ENCODE data around the gene IRX2.

Gene IRX2

DNA sequence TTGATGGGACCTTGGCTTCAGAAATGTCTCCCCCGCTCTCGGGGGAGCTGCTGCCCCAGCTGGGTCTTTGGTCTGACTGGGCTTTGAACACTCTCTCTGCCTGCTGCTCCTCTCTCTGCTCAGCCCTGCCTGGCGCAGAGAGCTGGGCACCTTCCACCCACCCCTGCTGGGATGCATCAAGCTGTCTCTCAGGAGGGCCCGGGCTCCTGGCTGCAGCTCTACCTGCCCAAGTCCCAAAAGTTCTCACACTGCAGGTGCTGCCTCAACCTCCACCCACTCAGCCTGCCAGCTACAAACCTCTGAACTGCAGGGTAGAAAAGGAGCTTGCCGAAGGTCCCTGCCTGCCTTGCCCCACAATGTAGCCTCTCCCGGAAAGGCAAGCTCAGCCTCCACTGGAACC lies 36.7 kb downstream of the IRX2 start:
- no peak overlapping the region for H3K4me3 ChIP-seq (ENCODE audit: low read length)
- H3K9ac ChIP-seq (ENCODE audit: low read length), result no peak overlapping the region
- no peaks in the 10 kb centered on the region for H3K36me3 ChIP-seq (ENCODE audit: control insufficient read depth, insufficient read depth, low read length)
- H3K4me1 ChIP-seq (ENCODE audit: control insufficient read depth, insufficient read depth, low read length), result no peaks in the 10 kb centered on the region
- no peak overlapping the region for H3K27ac ChIP-seq (ENCODE audit: low read depth, low read length)
- no peaks in the 10 kb centered on the region for H3K27me3 ChIP-seq (ENCODE audit: control insufficient read depth, insufficient read depth, low read length)

DNA sequence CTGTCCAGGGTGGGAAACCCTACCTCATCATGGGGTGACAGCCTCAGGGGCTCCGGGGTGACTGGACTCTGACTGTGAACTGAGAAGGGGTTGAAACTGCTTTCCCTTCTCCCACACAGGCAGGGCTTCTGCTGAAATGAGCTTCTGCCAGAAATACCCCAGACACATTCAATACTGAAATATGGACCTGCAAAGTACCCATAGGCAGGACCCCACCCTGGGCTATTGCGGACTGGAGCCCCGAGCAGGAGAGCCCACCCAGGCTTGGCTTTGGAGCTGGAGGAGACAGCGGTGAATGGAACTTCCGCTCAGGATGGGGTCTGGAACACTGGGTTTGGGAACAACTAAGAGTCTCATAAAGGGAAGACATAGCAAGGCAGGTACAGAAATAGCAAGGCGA lies 37.5 kb downstream of the IRX2 start:
- Histone ChIP-seq H3K4me3 (ENCODE audit: low read length) (no peak overlapping the region), H3K9ac (ENCODE audit: low read length) (no peak overlapping the region), H3K4me1 (ENCODE audit: control insufficient read depth, insufficient read depth, low read length) (no peaks in the 10 kb centered on the region), H3K27ac (ENCODE audit: low read depth, low read length) (no peak overlapping the region), H3K36me3 (ENCODE audit: control insufficient read depth, insufficient read depth, low read length) (no peaks in the 10 kb centered on the region), H3K27me3 (ENCODE audit: control insufficient read depth, insufficient read depth, low read length) (no peaks in the 10 kb centered on the region)

DNA sequence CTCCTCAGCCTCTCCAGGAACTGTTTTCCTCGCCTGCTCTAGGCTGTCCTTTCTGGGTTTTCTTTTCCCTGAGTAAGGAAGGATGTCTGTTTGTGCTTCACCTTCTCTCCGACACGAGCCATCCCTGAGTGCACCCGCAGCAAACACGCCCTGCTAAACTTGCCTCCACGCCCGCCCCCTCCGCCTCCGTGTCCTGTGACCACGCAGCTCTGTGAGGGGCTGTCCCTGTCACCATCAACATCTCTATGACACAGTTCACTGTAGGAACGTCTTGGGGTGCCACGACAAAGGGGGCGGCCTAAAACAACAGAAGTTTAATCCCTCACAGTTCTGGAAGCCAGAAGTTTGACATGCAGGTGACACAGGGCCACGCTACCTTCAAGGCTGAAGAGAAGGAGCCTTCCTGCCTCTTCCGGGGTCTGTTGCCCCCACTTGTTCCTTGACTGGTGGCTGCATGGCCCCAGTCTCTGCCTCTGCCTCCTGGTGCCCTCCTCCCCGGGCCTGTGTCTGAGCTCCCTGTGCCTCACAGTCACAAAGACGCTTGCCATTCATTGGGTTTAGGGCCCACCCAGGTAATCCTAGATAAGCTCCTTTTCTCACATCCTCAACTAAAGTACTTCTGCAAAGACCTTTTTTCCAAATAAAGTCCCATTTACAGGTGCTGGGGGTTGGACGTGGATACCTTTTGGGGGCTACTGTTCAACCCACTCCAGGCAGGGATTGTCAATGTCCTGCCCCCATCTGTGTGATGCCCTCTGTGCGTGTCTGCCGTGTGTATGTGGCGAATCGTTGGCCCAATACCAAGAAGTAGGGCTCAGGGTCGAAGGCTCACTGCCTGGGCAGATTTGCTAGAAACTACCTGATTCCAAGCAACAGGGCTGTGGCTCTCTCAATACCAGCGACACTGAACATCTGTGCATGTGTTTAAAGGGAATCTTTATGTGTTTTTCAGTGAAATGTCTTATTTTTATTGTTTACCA lies 39.7 kb downstream of the IRX2 start:
- Histone ChIP-seq H3K4me3 (ENCODE audit: low read length) (no peak overlapping the region), H3K27ac (ENCODE audit: low read depth, low read length) (no peak overlapping the region), H3K9ac (ENCODE audit: low read length) (no peak overlapping the region), H3K4me1 (ENCODE audit: control insufficient read depth, insufficient read depth, low read length) (no peaks in the 10 kb centered on the region), H3K36me3 (ENCODE audit: control insufficient read depth, insufficient read depth, low read length) (no peaks in the 10 kb centered on the region), H3K27me3 (ENCODE audit: control insufficient read depth, insufficient read depth, low read length) (no peaks in the 10 kb centered on the region)

DNA sequence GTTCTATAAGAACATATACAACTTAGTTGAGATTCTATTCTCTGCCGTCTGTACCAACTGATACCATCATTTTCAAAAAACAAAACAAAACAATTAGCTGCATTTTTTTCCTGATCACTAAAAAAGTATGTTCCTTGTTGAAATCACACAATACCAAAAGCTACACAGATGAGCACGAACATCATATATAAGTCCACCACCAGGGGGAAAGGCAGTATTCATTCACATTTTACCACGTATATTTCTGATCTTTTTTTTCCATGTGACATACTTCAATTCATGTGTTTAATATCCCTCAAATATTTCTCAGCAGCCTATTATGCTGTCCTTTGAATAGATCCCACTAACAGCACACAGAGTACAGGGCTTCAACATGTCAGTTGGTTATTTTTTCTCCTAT lies 40.6 kb downstream of the IRX2 start:
- H3K27me3 ChIP-seq (ENCODE audit: control insufficient read depth, insufficient read depth, low read length), result no peaks in the 10 kb centered on the region
- H3K27ac ChIP-seq (ENCODE audit: low read depth, low read length), result no peak overlapping the region
- no peak overlapping the region for H3K4me3 ChIP-seq (ENCODE audit: low read length)
- H3K4me1 ChIP-seq (ENCODE audit: control insufficient read depth, insufficient read depth, low read length), result no peaks in the 10 kb centered on the region
- no peak overlapping the region for H3K9ac ChIP-seq (ENCODE audit: low read length)
- H3K36me3 ChIP-seq (ENCODE audit: control insufficient read depth, insufficient read depth, low read length), result no peaks in the 10 kb centered on the region

DNA sequence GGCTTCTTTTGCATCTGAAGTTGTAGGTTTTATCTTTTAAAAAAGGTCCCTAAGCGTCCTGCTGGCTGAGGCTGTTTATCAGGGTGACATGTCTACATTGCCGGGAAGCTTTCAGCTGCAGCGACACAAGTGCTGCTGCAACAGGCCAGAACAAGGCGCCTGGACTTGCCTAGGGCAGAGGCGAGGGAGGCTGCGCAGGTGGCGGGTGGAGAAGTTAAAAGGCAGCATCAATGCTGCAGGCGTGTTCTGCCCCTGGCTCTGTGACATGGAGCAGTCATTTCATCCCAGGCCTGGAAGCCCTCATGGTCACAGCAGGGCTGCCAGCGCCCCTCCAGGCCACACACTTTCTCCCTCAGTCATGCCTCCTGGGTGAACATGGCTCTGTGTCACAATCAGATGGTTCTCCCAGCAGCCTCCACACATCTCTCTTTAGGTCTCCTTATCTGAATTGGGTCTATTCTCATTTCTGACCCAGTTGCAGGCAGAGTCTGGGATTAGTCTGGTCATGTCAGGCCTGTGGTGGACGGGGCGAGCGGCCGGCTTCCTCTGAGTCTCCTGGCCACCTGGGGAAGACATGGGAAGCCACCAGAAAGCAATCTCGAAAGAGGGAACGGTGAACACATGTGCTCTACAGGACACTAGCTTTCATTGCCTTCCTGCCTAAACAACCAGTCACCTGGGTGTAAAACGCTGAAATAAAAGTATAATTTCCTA lies 41.3 kb downstream of the IRX2 start:
- no peak overlapping the region for H3K27ac ChIP-seq (ENCODE audit: low read depth, low read length)
- no peak overlapping the region for H3K4me3 ChIP-seq (ENCODE audit: low read length)
- H3K36me3 ChIP-seq (ENCODE audit: control insufficient read depth, insufficient read depth, low read length), result no peaks in the 10 kb centered on the region
- no peak overlapping the region for H3K9ac ChIP-seq (ENCODE audit: low read length)
- H3K27me3 ChIP-seq (ENCODE audit: control insufficient read depth, insufficient read depth, low read length), result no peaks in the 10 kb centered on the region
- no peaks in the 10 kb centered on the region for H3K4me1 ChIP-seq (ENCODE audit: control insufficient read depth, insufficient read depth, low read length)

DNA sequence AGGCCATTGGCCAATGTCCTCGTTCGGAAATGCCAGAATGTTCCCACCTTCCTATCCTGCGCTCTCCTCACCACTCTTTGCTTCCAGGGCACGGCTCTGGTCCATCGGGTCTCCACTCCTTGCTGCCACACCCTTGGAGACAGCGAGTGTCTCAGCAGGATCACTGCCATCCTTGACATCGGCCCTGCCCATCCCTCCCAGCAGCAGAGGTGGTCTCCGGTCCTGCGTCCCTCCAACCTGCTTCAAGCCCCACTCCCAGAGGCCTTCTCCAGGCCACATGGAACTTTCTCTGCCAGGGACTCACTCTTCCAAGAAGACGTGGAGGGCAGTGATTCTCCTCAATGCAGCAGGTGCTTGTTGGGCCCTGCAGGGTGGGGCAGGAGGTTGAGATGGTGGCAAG lies 42.7 kb downstream of the IRX2 start:
- no peaks in the 10 kb centered on the region for H3K36me3 ChIP-seq (ENCODE audit: control insufficient read depth, insufficient read depth, low read length)
- no peak overlapping the region for H3K9ac ChIP-seq (ENCODE audit: low read length)
- no peak overlapping the region for H3K4me3 ChIP-seq (ENCODE audit: low read length)
- H3K27ac ChIP-seq (ENCODE audit: low read depth, low read length), result no peak overlapping the region
- no peaks in the 10 kb centered on the region for H3K4me1 ChIP-seq (ENCODE audit: control insufficient read depth, insufficient read depth, low read length)
- H3K27me3 ChIP-seq (ENCODE audit: control insufficient read depth, insufficient read depth, low read length), result no peaks in the 10 kb centered on the region

DNA sequence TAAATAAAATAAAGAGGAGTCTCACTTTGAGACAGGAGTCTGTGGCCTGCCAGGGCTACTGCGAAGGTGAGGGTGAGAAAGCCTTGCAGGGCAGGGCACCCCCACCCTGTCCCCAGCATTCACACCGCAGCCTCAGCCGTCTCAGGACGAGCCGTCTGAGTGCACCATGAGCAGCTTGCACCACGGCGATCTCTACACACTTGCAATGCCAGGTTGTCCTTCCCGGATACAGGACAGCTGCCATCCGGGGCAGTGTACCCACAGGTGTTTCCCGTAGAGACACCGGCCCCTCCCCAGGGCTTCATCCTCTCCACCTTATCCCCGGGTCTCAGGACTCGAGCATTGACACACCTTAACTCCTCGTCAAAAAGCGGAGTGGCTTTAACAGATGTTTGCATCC lies 43.3 kb downstream of the IRX2 start:
- H3K36me3 ChIP-seq (ENCODE audit: control insufficient read depth, insufficient read depth, low read length), result no peaks in the 10 kb centered on the region
- no peak overlapping the region for H3K4me3 ChIP-seq (ENCODE audit: low read length)
- H3K4me1 ChIP-seq (ENCODE audit: control insufficient read depth, insufficient read depth, low read length), result no peaks in the 10 kb centered on the region
- H3K27me3 ChIP-seq (ENCODE audit: control insufficient read depth, insufficient read depth, low read length), result no peaks in the 10 kb centered on the region
- no peak overlapping the region for H3K27ac ChIP-seq (ENCODE audit: low read depth, low read length)
- H3K9ac ChIP-seq (ENCODE audit: low read length), result no peak overlapping the region

DNA sequence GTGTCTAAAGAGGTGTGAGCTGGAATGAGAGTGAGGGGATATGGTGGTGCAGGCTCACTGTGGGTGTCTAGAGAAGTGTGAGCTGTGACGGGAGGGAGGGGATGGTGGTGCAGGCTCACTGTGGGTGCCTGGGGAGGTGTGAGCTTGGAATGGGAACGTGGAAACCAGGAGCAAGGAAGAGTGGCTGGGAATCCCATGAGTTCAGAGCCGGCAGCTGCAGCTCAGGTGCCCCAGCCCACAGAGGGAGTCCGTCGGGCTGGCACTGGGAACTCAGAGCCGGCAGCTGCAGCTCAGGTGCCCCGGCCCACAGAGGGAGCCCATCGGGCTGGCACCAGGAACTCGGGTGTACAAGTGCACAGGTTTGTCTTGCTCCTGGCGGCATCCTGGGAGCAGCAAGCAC lies 45.6 kb downstream of the IRX2 start:
- H3K4me3 ChIP-seq (ENCODE audit: low read length), result no peak overlapping the region
- H3K27me3 ChIP-seq (ENCODE audit: control insufficient read depth, insufficient read depth, low read length), result no peaks in the 10 kb centered on the region
- H3K36me3 ChIP-seq (ENCODE audit: control insufficient read depth, insufficient read depth, low read length), result no peaks in the 10 kb centered on the region
- no peak overlapping the region for H3K27ac ChIP-seq (ENCODE audit: low read depth, low read length)
- H3K4me1 ChIP-seq (ENCODE audit: control insufficient read depth, insufficient read depth, low read length), result no peaks in the 10 kb centered on the region
- H3K9ac ChIP-seq (ENCODE audit: low read length), result no peak overlapping the region

DNA sequence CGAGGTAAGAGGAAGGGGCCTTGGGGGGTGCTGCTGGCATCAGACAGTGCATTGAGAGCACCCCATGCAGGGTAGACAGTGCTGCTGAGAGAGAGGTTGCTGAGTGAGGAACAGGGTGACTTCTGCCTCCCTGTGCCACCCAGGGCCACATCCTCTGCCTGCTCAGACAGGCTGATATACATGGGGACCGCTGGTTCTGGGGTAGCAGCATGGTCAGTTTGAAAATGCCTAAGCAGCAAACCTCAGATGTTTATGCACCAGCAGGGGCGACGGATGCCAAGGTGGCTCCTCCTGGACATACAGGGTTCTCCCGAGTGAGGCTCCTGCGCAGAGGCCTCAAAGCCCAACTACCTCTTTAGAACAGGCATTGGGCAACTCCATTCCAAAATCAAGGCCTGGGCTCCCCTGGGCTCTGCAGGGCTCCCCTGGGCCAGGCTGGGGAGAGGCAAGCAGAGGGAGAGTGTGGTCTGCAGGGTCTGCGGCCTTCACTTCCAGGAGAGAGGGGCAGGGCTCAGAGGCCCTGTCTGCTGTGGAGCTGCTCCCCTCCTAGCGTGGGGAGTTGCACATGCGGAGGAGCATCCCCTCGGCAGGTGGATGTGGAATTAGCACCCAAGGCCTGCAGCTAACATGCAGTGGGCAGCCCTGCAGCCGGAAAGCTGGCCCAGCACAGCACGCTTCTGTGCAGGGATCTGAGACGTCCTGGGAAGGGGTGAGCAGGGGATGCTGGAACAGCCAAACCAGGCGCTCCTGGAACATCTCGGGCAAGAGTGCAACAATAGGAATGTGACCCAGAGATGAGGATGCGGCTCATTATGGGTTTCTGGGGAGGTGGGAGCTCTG lies 46.5 kb downstream of the IRX2 start:
- no peaks in the 10 kb centered on the region for H3K27me3 ChIP-seq (ENCODE audit: control insufficient read depth, insufficient read depth, low read length)
- H3K36me3 ChIP-seq (ENCODE audit: control insufficient read depth, insufficient read depth, low read length), result no peaks in the 10 kb centered on the region
- no peak overlapping the region for H3K27ac ChIP-seq (ENCODE audit: low read depth, low read length)
- no peak overlapping the region for H3K4me3 ChIP-seq (ENCODE audit: low read length)
- no peak overlapping the region for H3K9ac ChIP-seq (ENCODE audit: low read length)
- H3K4me1 ChIP-seq (ENCODE audit: control insufficient read depth, insufficient read depth, low read length), result no peaks in the 10 kb centered on the region

DNA sequence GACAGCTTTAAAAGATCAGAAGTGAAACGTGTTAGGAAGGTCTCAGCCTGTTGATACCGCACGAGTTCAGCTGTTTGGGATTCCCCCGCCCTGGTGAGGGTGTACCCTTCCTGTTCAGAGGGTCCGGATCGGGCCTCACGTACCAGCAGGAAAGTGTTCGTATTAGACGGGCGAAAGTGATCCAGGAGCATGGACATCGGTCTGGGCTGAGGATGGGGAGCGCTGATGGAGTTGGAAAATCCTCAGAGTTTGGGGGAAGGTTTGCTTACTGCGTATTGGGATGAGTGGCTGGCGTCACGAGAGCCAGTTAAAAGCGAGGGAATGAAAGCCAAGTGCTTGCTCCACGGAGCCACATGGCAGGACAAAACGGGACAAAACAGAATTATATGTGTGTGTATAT lies 47.4 kb downstream of the IRX2 start:
- Histone ChIP-seq H3K36me3 (ENCODE audit: control insufficient read depth, insufficient read depth, low read length) (no peaks in the 10 kb centered on the region), H3K27me3 (ENCODE audit: control insufficient read depth, insufficient read depth, low read length) (no peaks in the 10 kb centered on the region), H3K27ac (ENCODE audit: low read depth, low read length) (no peak overlapping the region), H3K9ac (ENCODE audit: low read length) (no peak overlapping the region), H3K4me3 (ENCODE audit: low read length) (no peak overlapping the region), H3K4me1 (ENCODE audit: control insufficient read depth, insufficient read depth, low read length) (no peaks in the 10 kb centered on the region)

DNA sequence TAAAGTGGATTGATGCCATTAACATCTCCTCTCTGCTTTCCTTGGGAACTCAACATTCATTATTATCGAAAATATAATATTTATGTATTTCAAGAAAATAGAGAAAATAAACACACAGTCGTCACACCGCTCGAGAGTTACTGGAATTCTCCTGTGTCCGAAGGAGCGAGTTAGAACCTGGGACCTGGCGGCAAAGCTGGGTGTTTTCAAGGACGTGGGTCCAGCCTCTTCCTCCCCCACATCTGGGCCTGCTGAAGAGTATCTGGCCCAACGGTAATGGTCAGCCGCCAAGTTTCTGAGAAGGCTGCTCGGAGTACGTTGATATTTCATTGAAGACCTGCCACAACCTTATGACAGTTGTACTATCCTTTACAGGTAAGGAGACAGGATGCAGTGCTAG lies 47.9 kb downstream of the IRX2 start:
- H3K4me1 ChIP-seq (ENCODE audit: control insufficient read depth, insufficient read depth, low read length), result no peaks in the 10 kb centered on the region
- H3K36me3 ChIP-seq (ENCODE audit: control insufficient read depth, insufficient read depth, low read length), result no peaks in the 10 kb centered on the region
- no peaks in the 10 kb centered on the region for H3K27me3 ChIP-seq (ENCODE audit: control insufficient read depth, insufficient read depth, low read length)
- no peak overlapping the region for H3K4me3 ChIP-seq (ENCODE audit: low read length)
- no peak overlapping the region for H3K27ac ChIP-seq (ENCODE audit: low read depth, low read length)
- no peak overlapping the region for H3K9ac ChIP-seq (ENCODE audit: low read length)

DNA sequence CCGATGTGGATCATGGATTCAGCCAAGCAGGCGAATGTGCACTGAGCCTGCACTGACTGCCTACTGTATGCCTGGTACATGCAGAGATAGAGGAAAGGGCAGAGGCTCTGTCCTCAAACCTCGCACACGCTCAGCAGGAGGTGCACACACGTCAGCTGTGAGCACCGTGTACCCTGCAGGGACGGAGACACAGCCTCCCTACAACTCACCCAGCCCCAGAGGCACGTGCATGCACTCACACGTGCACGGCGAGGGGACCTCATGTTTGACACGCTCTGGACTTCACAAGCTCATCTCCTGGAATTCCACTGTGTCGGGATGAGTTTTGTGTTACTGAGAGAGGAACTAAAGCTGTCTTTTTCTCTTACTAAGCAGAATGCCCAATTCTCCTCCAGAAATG lies 48.4 kb downstream of the IRX2 start:
- H3K9ac ChIP-seq (ENCODE audit: low read length), result no peak overlapping the region
- no peaks in the 10 kb centered on the region for H3K27me3 ChIP-seq (ENCODE audit: control insufficient read depth, insufficient read depth, low read length)
- no peak overlapping the region for H3K27ac ChIP-seq (ENCODE audit: low read depth, low read length)
- H3K4me1 ChIP-seq (ENCODE audit: control insufficient read depth, insufficient read depth, low read length), result no peaks in the 10 kb centered on the region
- H3K4me3 ChIP-seq (ENCODE audit: low read length), result no peak overlapping the region
- H3K36me3 ChIP-seq (ENCODE audit: control insufficient read depth, insufficient read depth, low read length), result no peaks in the 10 kb centered on the region
